ENCODE measurements around the gene PPARG. TPM values are rescaled to one million over a fixed set of nuclear protein-coding genes. Genes with fewer than 3 reads are reported as not detected.
A peak's percentile ranks its signal among the peaks of the same experiment; 100 is the strongest.

Gene PPARG
- total RNA-seq, 1 experiment from 2014 or later = 71.6 TPM

GRCh38 chr3:12369598-12369997, 80.7 kb downstream of the PPARG start:
- POLR2A ChIA-PET = interaction anchor here (0.6 kb wide), 1 partner anchor 440 kb away, joined by 8 read pairs; no protein-coding TSS in a partner anchor
- no TSS peak for BruUV-seq (replicated peaks)
- ATAC-seq (peak; percentile 30; the same call in 1 of the 2 replicates), DNase-seq (ENCODE audit: low read depth, low spot score) (no peak)
- H3K27me3 ChIP-seq (ENCODE audit: insufficient read depth, low read length) = no peaks in the 10 kb centered on the region
- no peaks in the 10 kb centered on the region for H3K9me3 ChIP-seq (ENCODE audit: control insufficient read depth in 1 of 2, insufficient read depth in 1 of 2, low read depth in 1 of 2, low read length in 2 of 2)
- 0 out of 4 replicates have a peak overlapping the region, but pooled peaks of 1 of the 2 experiments have one; percentile 4 for H3K4me3 ChIP-seq (replicated peaks in 1 of 2; ENCODE audit: low read depth in 1 of 2, low read length in 2 of 2)
- no peaks in the 10 kb centered on the region for H3K36me3 ChIP-seq (ENCODE audit: control insufficient read depth in 1 of 2, insufficient read depth in 2 of 2, low read length in 2 of 2)
- H3K4me2 ChIP-seq (ENCODE audit: low read length) = peak overlapping the region; percentile 59
- TF ChIP-seq JUND (IDR thresholded peaks at IDR 0.05) (0 out of 2 replicates have a peak, but pooled peaks have one; percentile 17), REST (IDR thresholded peaks at IDR 0.05; ENCODE audit: low read depth) (no peak), SP1 (IDR thresholded peaks at IDR 0.05; ENCODE audit: low read depth) (0 out of 2 replicates have a peak, but pooled peaks have one; percentile 21)
- no peaks in the 10 kb centered on the region for H3K79me2 ChIP-seq (ENCODE audit: insufficient read depth, low read length)
- no peaks in the 10 kb centered on the region for H4K20me1 ChIP-seq (ENCODE audit: insufficient read depth)
- H2AFZ ChIP-seq (ENCODE audit: low read depth, low read length, poor library complexity, severe bottlenecking) = no peak overlapping the region
- H3K9ac ChIP-seq (ENCODE audit: low read length) = no peak overlapping the region; the same call in 1 of the 2 replicates
- peak overlapping the region; percentile 29; the same call in 1 of the 2 replicates for H3K27ac ChIP-seq (ENCODE audit: low read depth, low read length)
- H3K9me2 ChIP-seq (ENCODE audit: insufficient read depth) = no peaks in the 10 kb centered on the region
- CTCF ChIA-PET = no interaction called here
- RAD21 ChIA-PET (ENCODE audit: low non-redundant PET in 1 of 2, low total read pairs in 2 of 2, uncharacterized antibody in 2 of 2, unreplicated experiment in 2 of 2) = no interaction called here
- intact Hi-C loops (cut with micrococcal nuclease) = no loop called here
- peaks cover 25 to 51% of the 10 kb centered on the region in 2 experiments for H3K4me1 ChIP-seq (ENCODE audit: control insufficient read depth in 1 of 2, insufficient read depth in 2 of 2, low read length in 2 of 2)

- peak overlapping the region; percentile 59; the same call in 1 of the 2 replicates for H3K4me2 ChIP-seq (ENCODE audit: low read length)
- H3K9ac ChIP-seq (ENCODE audit: low read length) = no peak overlapping the region
- no peak overlapping the region for H2AFZ ChIP-seq (ENCODE audit: low read depth, low read length, poor library complexity, severe bottlenecking)
- peaks cover 25 to 51% of the 10 kb centered on the region in 2 experiments for H3K4me1 ChIP-seq (ENCODE audit: control insufficient read depth in 1 of 2, insufficient read depth in 2 of 2, low read length in 2 of 2)
- ChIA-PET RAD21 (ENCODE audit: low non-redundant PET in 1 of 2, low total read pairs in 2 of 2, uncharacterized antibody in 2 of 2, unreplicated experiment in 2 of 2) (no interaction called here), POLR2A (no interaction called here), CTCF (no interaction called here)
- H3K9me3 ChIP-seq (ENCODE audit: control insufficient read depth in 1 of 2, insufficient read depth in 1 of 2, low read depth in 1 of 2, low read length in 2 of 2) = no peaks in the 10 kb centered on the region
- H3K27ac ChIP-seq (ENCODE audit: low read depth, low read length) = peak overlapping the region; percentile 28; the same call in 1 of the 2 replicates
- H4K20me1 ChIP-seq (ENCODE audit: insufficient read depth) = no peaks in the 10 kb centered on the region
- intact Hi-C loops (cut with micrococcal nuclease) = no loop called here
- DNase-seq (ENCODE audit: low read depth, low spot score) (peak; percentile 44), ATAC-seq (peak; percentile 81)
- TF ChIP-seq EZH2phosphoT487 (IDR thresholded peaks at IDR 0.05; ENCODE audit: borderline replicate concordance) = no peak
- peak in 2 of 3 experiments; percentile 14 to 38; a peak in 2 of 6 replicates for TF ChIP-seq CTCF (IDR thresholded peaks at IDR 0.05 in 2 of 3, conservative IDR thresholded peaks at IDR 0.05 in 1 of 3; ENCODE audit: borderline replicate concordance in 1 of 3, insufficient read depth in 1 of 3, low read depth in 2 of 3, low read length in 2 of 3)
- no peak for TF ChIP-seq ZBTB33 (IDR thresholded peaks at IDR 0.05; ENCODE audit: extremely low read depth, insufficient replicate concordance, low read length)
- TF ChIP-seq SP1 (IDR thresholded peaks at IDR 0.05; ENCODE audit: low read depth) = no peak
- no peak for TF ChIP-seq CEBPB (IDR thresholded peaks at IDR 0.05; ENCODE audit: low read depth)
- no peak for TF ChIP-seq FOSL1 (IDR thresholded peaks at IDR 0.05; ENCODE audit: low read depth)
- TF ChIP-seq RAD21 (IDR thresholded peaks at IDR 0.05; ENCODE audit: low read depth) = peak; percentile 14; the same call in 1 of the 2 replicates
- H3K4me3 ChIP-seq (replicated peaks in 1 of 2; ENCODE audit: low read depth in 1 of 2, low read length in 2 of 2) = no peak overlapping the region
- no peaks in the 10 kb centered on the region for H3K9me2 ChIP-seq (ENCODE audit: insufficient read depth)
- H3K27me3 ChIP-seq (ENCODE audit: insufficient read depth, low read length) = no peaks in the 10 kb centered on the region
- BruUV-seq (replicated peaks) = no TSS peak
- H3K36me3 ChIP-seq (ENCODE audit: control insufficient read depth in 1 of 2, insufficient read depth in 2 of 2, low read length in 2 of 2) = no peaks in the 10 kb centered on the region
- no peaks in the 10 kb centered on the region for H3K79me2 ChIP-seq (ENCODE audit: insufficient read depth, low read length)
Measured at GRCh38 chr3:12370758-12371157, 81.9 kb downstream of the PPARG start.
